ENCODE data around the gene NCKAP5.

GRCh38 chr2:132703396-132703795 is 864.9 kb downstream of the NCKAP5 start:
- TF ChIP-seq CTCF (IDR thresholded peaks at IDR 0.05; ENCODE audit: control extremely low read depth in 1 of 3, insufficient read depth in 1 of 3, low read depth in 1 of 3, low read length in 3 of 3) (no peak), MAFK (IDR thresholded peaks at IDR 0.05; ENCODE audit: low read depth, low read length) (no peak), ATF2 (IDR thresholded peaks at IDR 0.05; ENCODE audit: low read length) (no peak), POLR2A (IDR thresholded peaks at IDR 0.05; ENCODE audit: control extremely low read depth in 1 of 2, low read depth in 2 of 2, low read length in 2 of 2) (no peak), SRF (IDR thresholded peaks at IDR 0.05; ENCODE audit: low read depth, low read length) (no peak), KDM1A (IDR thresholded peaks at IDR 0.05; ENCODE audit: borderline replicate concordance, low read length) (no peak), CHD1 (IDR thresholded peaks at IDR 0.05; ENCODE audit: low read depth, low read length) (no peak), CHD7 (IDR thresholded peaks at IDR 0.05; ENCODE audit: insufficient replicate concordance, low read length) (no peak), SP4 (IDR thresholded peaks at IDR 0.05; ENCODE audit: low read length) (no peak), CEBPB (IDR thresholded peaks at IDR 0.05; ENCODE audit: low read depth, low read length) (no peak)
